ENCODE measurements around the gene NAA60. TPM values are rescaled to one million over a fixed set of nuclear protein-coding genes. Genes with fewer than 3 reads are reported as not detected.

Gene NAA60
- total and polyA plus RNA-seq, 9 of the 15 experiments (the other 6 are each of a cell fraction or from before 2014, with no cell fraction given) = 2.1 to 49.4 (median 10.3) TPM

- TF ChIP-seq ARID3B (CRISPR knock-in tag; IDR thresholded peaks at IDR 0.05; ENCODE audit: borderline replicate concordance) (no peak), NR4A1 (CRISPR knock-in tag; IDR thresholded peaks at IDR 0.05) (peak; percentile 42; the same call in 1 of the 2 replicates), NR4A1 (tag; IDR thresholded peaks at IDR 0.05) (no peak), CSDE1 (IDR thresholded peaks at IDR 0.05) (no peak), ELK1 (CRISPR knock-in tag; IDR thresholded peaks at IDR 0.05) (no peak), NCOR1 (IDR thresholded peaks at IDR 0.05) (no peak), MYC (IDR thresholded peaks at IDR 0.05; ENCODE audit: low read depth, low read length) (peak; percentile 37; the same call in 1 of the 2 replicates), MYC (CRISPR knock-in tag; IDR thresholded peaks at IDR 0.05; ENCODE audit: borderline replicate concordance, low read depth) (no peak), MTA3 (IDR thresholded peaks at IDR 0.05; ENCODE audit: borderline replicate concordance) (0 out of 2 replicates have a peak, but pooled peaks have one; percentile 83), MNT (conservative IDR thresholded peaks at IDR 0.05) (peak; percentile 77 to 87), NEUROD1 (IDR thresholded peaks at IDR 0.05; ENCODE audit: borderline replicate concordance, low read depth, low read length, partially characterized antibody) (peak; percentile 89), RBFOX2 (IDR thresholded peaks at IDR 0.05; ENCODE audit: low read depth, low read length) (peak; percentile 93), XRCC5 (IDR thresholded peaks at IDR 0.05; ENCODE audit: low read depth, low read length) (0 out of 2 replicates have a peak, but pooled peaks have one; percentile 47), ELF1 (tag; IDR thresholded peaks at IDR 0.05) (peak; percentile 94), RB1 (IDR thresholded peaks at IDR 0.05; ENCODE audit: low read depth) (peak; percentile 55), KAT7 (CRISPR knock-in tag; IDR thresholded peaks at IDR 0.05; ENCODE audit: borderline replicate concordance) (no peak), ZNF511 (CRISPR knock-in tag; IDR thresholded peaks at IDR 0.05) (peak; percentile 66; the same call in 1 of the 2 replicates), ZSCAN29 (IDR thresholded peaks at IDR 0.05) (0 out of 2 replicates have a peak, but pooled peaks have one; percentile 15), UBTF (IDR thresholded peaks at IDR 0.05; ENCODE audit: borderline replicate concordance in 1 of 2, low read depth in 2 of 2, low read length in 2 of 2) (peak; percentile 73 to 91; a peak in 3 of 4 replicates), ZNF644 (tag; IDR thresholded peaks at IDR 0.05; ENCODE audit: low read depth) (no peak)
Observed at GRCh38 chr16:3400779-3401688, 42.4 kb upstream of the NAA60 start, which contains the start of the genes ZNF174 and ZSCAN32 (continued).
